GM23338 (cell line): ENCODE measurements around the gene L2HGDH. TPM values are rescaled to one million over a fixed set of nuclear protein-coding genes. Genes with fewer than 3 reads are reported as not detected.

ENCODE experiments used
- ATAC-seq: fragments of 200-7000 bp; cut with Tn5 transposase; 3 replicates; pipeline ENCODE4 v1.9.1; 2020
- DNase-seq: peaks from one replicate; pipeline ENCODE4 v3.0.0-alpha.2; 2015; ENCODE audit warnings: low spot score
- H2AFZ ChIP-seq: fragments of 200-600 bp; sonication (generic); 2 replicates; pipeline ENCODE4 v1.8.0; 2016; ENCODE audit warnings: antibody characterized with exemption, mild to moderate bottlenecking, moderate library complexity
- H3F3A ChIP-seq: fragments of 200-600 bp; sonication (generic); replicated peaks from 2 replicates; pipeline ENCODE4 v1.8.0; 2017; ENCODE audit warnings: antibody characterized with exemption, mixed run types, low read depth
- H3K27ac ChIP-seq: fragments of 200-600 bp; sonication (generic); 2 replicates; pipeline ENCODE4 v1.6.1; 2016; ENCODE audit warnings: low read depth
- H3K27me3 ChIP-seq: fragments of 200-600 bp; sonication (generic); 2 replicates; pipeline ENCODE4 v1.8.0; 2016; ENCODE audit warnings: mild to moderate bottlenecking, mixed run types, moderate library complexity; ENCODE audit not compliant: insufficient read depth
- H3K36me3 ChIP-seq: fragments of 200-600 bp; sonication (generic); 2 replicates; pipeline ENCODE4 v1.8.0; 2016; ENCODE audit warnings: mild to moderate bottlenecking; ENCODE audit not compliant: insufficient read depth
- H3K4me1 ChIP-seq: fragments of 200-600 bp; sonication (generic); 2 replicates; pipeline ENCODE4 v1.8.0; 2016; ENCODE audit warnings: mild to moderate bottlenecking, moderate library complexity; ENCODE audit not compliant: insufficient read depth
- H3K4me2 ChIP-seq: fragments of 200-600 bp; sonication (generic); 2 replicates; pipeline ENCODE4 v1.7.1; 2017; ENCODE audit warnings: mixed run types
- H3K4me3 ChIP-seq: fragments of 200-600 bp; sonication (generic); 2 replicates; pipeline ENCODE4 v1.6.1; 2016; ENCODE audit warnings: mixed run types
- H3K79me2 ChIP-seq: fragments of 200-600 bp; sonication (generic); replicated peaks from 2 replicates; pipeline ENCODE4 v1.8.0; 2017; ENCODE audit warnings: mild to moderate bottlenecking; ENCODE audit not compliant: insufficient read depth
- H3K9me2 ChIP-seq: fragments of 200-600 bp; sonication (generic); 2 replicates; pipeline ENCODE4 v1.8.0; 2017; ENCODE audit not compliant: insufficient read depth
- H4K20me1 ChIP-seq: fragments of 200-600 bp; sonication (generic); replicated peaks from 2 replicates; pipeline ENCODE4 v1.8.0; 2017; ENCODE audit warnings: mild to moderate bottlenecking; ENCODE audit not compliant: insufficient read depth
- H3K27ac Mint-ChIP-seq: 2 replicates; pipeline ENCODE4 v1.8.0; 2020; ENCODE audit warnings: inconsistent platforms, mild to moderate bottlenecking, moderate library complexity, mixed read lengths
- H3K27me3 Mint-ChIP-seq: 3 replicates; pipeline ENCODE4 v1.8.0; 2022; ENCODE audit warnings: low read depth, mild to moderate bottlenecking, moderate library complexity, mixed read lengths, inconsistent platforms; ENCODE audit not compliant: insufficient read depth, poor library complexity
- H3K36me3 Mint-ChIP-seq: 3 replicates; pipeline ENCODE4 v1.8.0; 2021; ENCODE audit warnings: low read depth, mild to moderate bottlenecking, inconsistent platforms, moderate library complexity, mixed read lengths
- H3K4me1 Mint-ChIP-seq: 3 replicates; pipeline ENCODE4 v1.8.0; 2020; ENCODE audit warnings: mild to moderate bottlenecking, inconsistent platforms, mixed read lengths
- H3K4me3 Mint-ChIP-seq: 3 replicates; pipeline ENCODE4 v1.8.0; 2021; ENCODE audit warnings: moderate library complexity, mild to moderate bottlenecking, inconsistent platforms, mixed read lengths
- H3K9me3 Mint-ChIP-seq: 3 replicates; pipeline ENCODE4 v1.8.0; 2020; ENCODE audit warnings: moderate library complexity, mild to moderate bottlenecking, inconsistent platforms, mixed read lengths
- CREB1 ChIP-seq: fragments of 250-450 bp; sonication (Bioruptor Pico); IDR thresholded peaks from 2 replicates; pipeline ENCODE4 v1.5.0; 2020; ENCODE audit warnings: low read depth, mild to moderate bottlenecking, moderate library complexity
- JUNB ChIP-seq: IDR thresholded peaks from one replicate; pipeline ENCODE4 v1.6.1; 2016; ENCODE audit warnings: antibody characterized with exemption; ENCODE audit not compliant: unreplicated experiment
- POLR2AphosphoS5 ChIP-seq: IDR thresholded peaks from 2 replicates; pipeline ENCODE4 v1.6.1; 2016; ENCODE audit warnings: antibody characterized with exemption, low read depth
- STAT1 ChIP-seq: IDR thresholded peaks from one replicate; pipeline ENCODE4 v1.6.1; 2016; ENCODE audit warnings: antibody characterized with exemption; ENCODE audit not compliant: unreplicated experiment
- ZNF114 ChIP-seq: fragments of 250-450 bp; sonication (Bioruptor Pico); IDR thresholded peaks from 2 replicates; pipeline ENCODE4 v1.5.0; 2020; ENCODE audit warnings: mild to moderate bottlenecking, moderate library complexity
- ZNF331 ChIP-seq: fragments of 250-450 bp; sonication (Bioruptor Pico); IDR thresholded peaks from 2 replicates; pipeline ENCODE4 v1.5.0; 2020; ENCODE audit warnings: low read depth, mild to moderate bottlenecking, moderate library complexity
- polyA plus RNA-seq: library from polyadenylated mRNA; unstranded; fragments of >200 nt; fragmentation: Nextera tagmentation; extraction: Ambion mirVana; gene quantifications from 2 replicates; pipeline ENCODE4 v1.2.1, GENCODE V29; 2016
- total RNA-seq: library from RNA; depleted of rRNA; stranded (reverse); fragments of >200 nt; shearing (Covaris generic); gene quantifications from 2 replicates; pipeline ENCODE4 v1.2.3, GENCODE V29; 2014
- TF ChIP-seq, protein P1 (sequence below), 2 experiments: fragments of 200-600 bp in 1 of 2; sonication (generic) in 1 of 2; conservative IDR thresholded peaks; 2 replicates each; pipeline versions ENCODE4 v1.5.1 to v1.6.1; 2016 to 2017; ENCODE audit warnings: antibody characterized with exemption in 2 of 2, low read depth in 2 of 2, mild to moderate bottlenecking in 2 of 2, moderate library complexity in 1 of 2
- TF ChIP-seq, protein P2 (sequence below): IDR thresholded peaks from 2 replicates; pipeline ENCODE4 v1.6.1; 2016; ENCODE audit warnings: antibody characterized with exemption
- TF ChIP-seq, protein P3 (sequence below): fragments of 250-450 bp; sonication (Bioruptor Pico); IDR thresholded peaks from 2 replicates; pipeline ENCODE4 v1.5.0; 2020; ENCODE audit warnings: mild to moderate bottlenecking, moderate library complexity

Gene L2HGDH
- total and polyA plus RNA-seq, 2 experiments from 2014 or later, result 13.5 to 28.5 TPM

DNA sequence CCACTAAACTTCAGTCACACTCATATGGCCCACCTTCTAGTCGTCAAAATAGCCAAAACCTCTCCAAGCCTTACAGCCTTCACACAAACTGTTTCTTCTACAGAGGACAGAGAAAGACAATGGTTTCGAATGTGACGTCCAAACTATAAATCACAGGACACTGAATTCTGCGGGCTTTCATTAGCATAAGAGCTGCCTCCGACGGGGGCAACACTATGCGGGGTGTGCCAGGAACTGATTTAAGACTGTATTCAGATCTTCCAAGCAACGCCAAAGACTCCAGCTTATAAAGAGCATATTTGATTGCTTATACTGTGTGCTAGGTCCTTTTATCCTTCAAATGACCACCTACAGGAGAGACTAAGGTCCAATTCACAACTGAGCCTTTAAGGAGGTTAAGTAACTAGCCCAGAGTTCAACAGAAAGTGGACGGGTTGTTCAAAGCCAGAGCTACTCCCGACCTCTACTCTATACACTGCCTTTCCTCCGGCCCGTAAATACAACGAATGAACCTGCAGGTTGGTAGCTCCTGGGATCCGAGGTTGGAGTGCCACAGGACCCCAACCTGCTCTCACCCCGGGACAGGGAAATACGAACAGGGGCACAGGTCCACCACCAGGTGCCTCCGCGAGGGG lies 575 bp downstream of the L2HGDH start:
- DNase-seq (no peak), ATAC-seq (no peak; the same call in 1 of the 3 replicates)
- Mint-ChIP-seq H3K9me3 (peaks cover 20% of the 10 kb centered on the region), H3K36me3 (peaks cover 50% of the 10 kb centered on the region), H3K4me1 (peaks cover 12% of the 10 kb centered on the region), H3K4me3 (peak overlapping the region; percentile 90), H3K27me3 (peaks cover 10% of the 10 kb centered on the region), H3K27ac (peak overlapping the region; percentile 96)
- no peaks in the 10 kb centered on the region; the same call in 1 of the 2 replicates for H4K20me1 ChIP-seq
- TF ChIP-seq, protein P1, sequence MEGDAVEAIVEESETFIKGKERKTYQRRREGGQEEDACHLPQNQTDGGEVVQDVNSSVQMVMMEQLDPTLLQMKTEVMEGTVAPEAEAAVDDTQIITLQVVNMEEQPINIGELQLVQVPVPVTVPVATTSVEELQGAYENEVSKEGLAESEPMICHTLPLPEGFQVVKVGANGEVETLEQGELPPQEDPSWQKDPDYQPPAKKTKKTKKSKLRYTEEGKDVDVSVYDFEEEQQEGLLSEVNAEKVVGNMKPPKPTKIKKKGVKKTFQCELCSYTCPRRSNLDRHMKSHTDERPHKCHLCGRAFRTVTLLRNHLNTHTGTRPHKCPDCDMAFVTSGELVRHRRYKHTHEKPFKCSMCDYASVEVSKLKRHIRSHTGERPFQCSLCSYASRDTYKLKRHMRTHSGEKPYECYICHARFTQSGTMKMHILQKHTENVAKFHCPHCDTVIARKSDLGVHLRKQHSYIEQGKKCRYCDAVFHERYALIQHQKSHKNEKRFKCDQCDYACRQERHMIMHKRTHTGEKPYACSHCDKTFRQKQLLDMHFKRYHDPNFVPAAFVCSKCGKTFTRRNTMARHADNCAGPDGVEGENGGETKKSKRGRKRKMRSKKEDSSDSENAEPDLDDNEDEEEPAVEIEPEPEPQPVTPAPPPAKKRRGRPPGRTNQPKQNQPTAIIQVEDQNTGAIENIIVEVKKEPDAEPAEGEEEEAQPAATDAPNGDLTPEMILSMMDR (conservative IDR thresholded peaks at IDR 0.05; ENCODE audit: low read depth in 2 of 2), result peak in 1 of 2 experiments; percentile 48; a peak in 2 of 4 replicates
- TF ChIP-seq STAT1, result no peak
- peaks cover 10% of the 10 kb centered on the region for H3K4me1 ChIP-seq
- 0 out of 2 replicates have a peak, but pooled peaks cover 10% of the 10 kb centered on the region for H3F3A ChIP-seq
- H3K4me3 ChIP-seq, result peak overlapping the region; percentile 74
- H3K27ac ChIP-seq, result peak overlapping the region; percentile 86
- peaks cover 13% of the 10 kb centered on the region for H3K36me3 ChIP-seq
- no peaks in the 10 kb centered on the region for H3K27me3 ChIP-seq
- H3K9me2 ChIP-seq, result no peaks in the 10 kb centered on the region
- H2AFZ ChIP-seq, result peak overlapping the region; percentile 91
- H3K4me2 ChIP-seq, result peak overlapping the region; percentile 93
- peaks cover 72% of the 10 kb centered on the region for H3K79me2 ChIP-seq

DNA sequence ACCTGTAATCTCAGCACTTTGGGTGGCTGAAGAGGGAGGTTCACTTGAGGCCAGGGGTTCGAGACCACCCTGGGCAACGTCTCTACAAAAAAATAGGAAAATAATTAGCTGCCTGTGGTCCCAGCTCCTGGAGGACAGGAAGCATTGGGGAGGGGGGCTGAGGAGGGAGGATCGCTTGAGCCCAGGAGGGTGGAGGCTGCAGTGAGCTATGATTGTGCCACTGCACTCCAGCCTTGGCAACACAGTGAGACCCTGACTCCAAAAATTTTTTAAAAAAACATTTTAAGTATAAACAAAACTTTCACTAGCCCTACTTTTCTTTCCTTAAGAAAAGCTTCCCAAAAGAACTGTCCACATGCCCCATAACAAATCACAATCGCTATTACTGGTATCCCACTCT lies 1.6 kb downstream of the L2HGDH start:
- DNase-seq, result no peak
- H3K4me2 ChIP-seq, result peak overlapping the region; percentile 93
- H3K36me3 ChIP-seq, result peaks cover 13% of the 10 kb centered on the region
- Mint-ChIP-seq H3K36me3 (peaks cover 43% of the 10 kb centered on the region), H3K9me3 (peaks cover 12% of the 10 kb centered on the region), H3K4me3 (peak overlapping the region; percentile 90), H3K27me3 (peaks cover 10% of the 10 kb centered on the region), H3K4me1 (peaks cover 12% of the 10 kb centered on the region), H3K27ac (no peak overlapping the region)
- peaks cover 76% of the 10 kb centered on the region for H3K79me2 ChIP-seq
- peaks cover 10% of the 10 kb centered on the region for H3K4me1 ChIP-seq
- H3K27ac ChIP-seq, result no peak overlapping the region
- 0 out of 2 replicates have a peak, but pooled peaks cover 10% of the 10 kb centered on the region for H3F3A ChIP-seq
- H3K4me3 ChIP-seq, result peak overlapping the region; percentile 74
- H3K27me3 ChIP-seq, result no peaks in the 10 kb centered on the region
- no peak for ATAC-seq
- no peaks in the 10 kb centered on the region for H3K9me2 ChIP-seq
- no peak overlapping the region for H2AFZ ChIP-seq
- no peaks in the 10 kb centered on the region; the same call in 1 of the 2 replicates for H4K20me1 ChIP-seq
- TF ChIP-seq, protein P2, sequence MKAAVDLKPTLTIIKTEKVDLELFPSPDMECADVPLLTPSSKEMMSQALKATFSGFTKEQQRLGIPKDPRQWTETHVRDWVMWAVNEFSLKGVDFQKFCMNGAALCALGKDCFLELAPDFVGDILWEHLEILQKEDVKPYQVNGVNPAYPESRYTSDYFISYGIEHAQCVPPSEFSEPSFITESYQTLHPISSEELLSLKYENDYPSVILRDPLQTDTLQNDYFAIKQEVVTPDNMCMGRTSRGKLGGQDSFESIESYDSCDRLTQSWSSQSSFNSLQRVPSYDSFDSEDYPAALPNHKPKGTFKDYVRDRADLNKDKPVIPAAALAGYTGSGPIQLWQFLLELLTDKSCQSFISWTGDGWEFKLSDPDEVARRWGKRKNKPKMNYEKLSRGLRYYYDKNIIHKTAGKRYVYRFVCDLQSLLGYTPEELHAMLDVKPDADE, result no peak
- TF ChIP-seq, protein P3, sequence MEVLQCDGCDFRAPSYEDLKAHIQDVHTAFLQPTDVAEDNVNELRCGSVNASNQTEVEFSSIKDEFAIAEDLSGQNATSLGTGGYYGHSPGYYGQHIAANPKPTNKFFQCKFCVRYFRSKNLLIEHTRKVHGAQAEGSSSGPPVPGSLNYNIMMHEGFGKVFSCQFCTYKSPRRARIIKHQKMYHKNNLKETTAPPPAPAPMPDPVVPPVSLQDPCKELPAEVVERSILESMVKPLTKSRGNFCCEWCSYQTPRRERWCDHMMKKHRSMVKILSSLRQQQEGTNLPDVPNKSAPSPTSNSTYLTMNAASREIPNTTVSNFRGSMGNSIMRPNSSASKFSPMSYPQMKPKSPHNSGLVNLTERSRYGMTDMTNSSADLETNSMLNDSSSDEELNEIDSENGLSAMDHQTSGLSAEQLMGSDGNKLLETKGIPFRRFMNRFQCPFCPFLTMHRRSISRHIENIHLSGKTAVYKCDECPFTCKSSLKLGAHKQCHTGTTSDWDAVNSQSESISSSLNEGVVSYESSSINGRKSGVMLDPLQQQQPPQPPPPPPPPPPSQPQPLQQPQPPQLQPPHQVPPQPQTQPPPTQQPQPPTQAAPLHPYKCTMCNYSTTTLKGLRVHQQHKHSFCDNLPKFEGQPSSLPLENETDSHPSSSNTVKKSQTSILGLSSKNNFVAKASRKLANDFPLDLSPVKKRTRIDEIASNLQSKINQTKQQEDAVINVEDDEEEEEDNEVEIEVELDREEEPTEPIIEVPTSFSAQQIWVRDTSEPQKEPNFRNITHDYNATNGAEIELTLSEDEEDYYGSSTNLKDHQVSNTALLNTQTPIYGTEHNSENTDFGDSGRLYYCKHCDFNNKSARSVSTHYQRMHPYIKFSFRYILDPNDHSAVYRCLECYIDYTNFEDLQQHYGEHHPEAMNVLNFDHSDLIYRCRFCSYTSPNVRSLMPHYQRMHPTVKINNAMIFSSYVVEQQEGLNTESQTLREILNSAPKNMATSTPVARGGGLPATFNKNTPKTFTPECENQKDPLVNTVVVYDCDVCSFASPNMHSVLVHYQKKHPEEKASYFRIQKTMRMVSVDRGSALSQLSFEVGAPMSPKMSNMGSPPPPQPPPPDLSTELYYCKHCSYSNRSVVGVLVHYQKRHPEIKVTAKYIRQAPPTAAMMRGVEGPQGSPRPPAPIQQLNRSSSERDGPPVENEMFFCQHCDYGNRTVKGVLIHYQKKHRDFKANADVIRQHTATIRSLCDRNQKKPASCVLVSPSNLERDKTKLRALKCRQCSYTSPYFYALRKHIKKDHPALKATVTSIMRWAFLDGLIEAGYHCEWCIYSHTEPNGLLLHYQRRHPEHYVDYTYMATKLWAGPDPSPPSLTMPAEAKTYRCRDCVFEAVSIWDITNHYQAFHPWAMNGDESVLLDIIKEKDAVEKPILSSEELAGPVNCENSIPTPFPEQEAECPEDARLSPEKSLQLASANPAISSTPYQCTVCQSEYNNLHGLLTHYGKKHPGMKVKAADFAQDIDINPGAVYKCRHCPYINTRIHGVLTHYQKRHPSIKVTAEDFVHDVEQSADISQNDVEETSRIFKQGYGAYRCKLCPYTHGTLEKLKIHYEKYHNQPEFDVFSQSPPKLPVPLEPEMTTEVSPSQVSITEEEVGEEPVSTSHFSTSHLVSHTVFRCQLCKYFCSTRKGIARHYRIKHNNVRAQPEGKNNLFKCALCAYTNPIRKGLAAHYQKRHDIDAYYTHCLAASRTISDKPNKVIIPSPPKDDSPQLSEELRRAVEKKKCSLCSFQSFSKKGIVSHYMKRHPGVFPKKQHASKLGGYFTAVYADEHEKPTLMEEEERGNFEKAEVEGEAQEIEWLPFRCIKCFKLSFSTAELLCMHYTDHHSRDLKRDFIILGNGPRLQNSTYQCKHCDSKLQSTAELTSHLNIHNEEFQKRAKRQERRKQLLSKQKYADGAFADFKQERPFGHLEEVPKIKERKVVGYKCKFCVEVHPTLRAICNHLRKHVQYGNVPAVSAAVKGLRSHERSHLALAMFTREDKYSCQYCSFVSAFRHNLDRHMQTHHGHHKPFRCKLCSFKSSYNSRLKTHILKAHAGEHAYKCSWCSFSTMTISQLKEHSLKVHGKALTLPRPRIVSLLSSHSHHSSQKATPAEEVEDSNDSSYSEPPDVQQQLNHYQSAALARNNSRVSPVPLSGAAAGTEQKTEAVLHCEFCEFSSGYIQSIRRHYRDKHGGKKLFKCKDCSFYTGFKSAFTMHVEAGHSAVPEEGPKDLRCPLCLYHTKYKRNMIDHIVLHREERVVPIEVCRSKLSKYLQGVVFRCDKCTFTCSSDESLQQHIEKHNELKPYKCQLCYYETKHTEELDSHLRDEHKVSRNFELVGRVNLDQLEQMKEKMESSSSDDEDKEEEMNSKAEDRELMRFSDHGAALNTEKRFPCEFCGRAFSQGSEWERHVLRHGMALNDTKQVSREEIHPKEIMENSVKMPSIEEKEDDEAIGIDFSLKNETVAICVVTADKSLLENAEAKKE (CRISPR knock-in tag), result no peak
- TF ChIP-seq POLR2AphosphoS5, result no peak
- TF ChIP-seq, protein P1 (conservative IDR thresholded peaks at IDR 0.05; ENCODE audit: low read depth in 2 of 2), result no peak
- TF ChIP-seq CREB1, result no peak
- no peak for TF ChIP-seq ZNF114 (CRISPR knock-in tag)
- no peak for TF ChIP-seq JUNB
- no peak for TF ChIP-seq STAT1
- no peak for TF ChIP-seq ZNF331 (CRISPR knock-in tag)
